Medulla oblongata (tissue), 1 donor: ENCODE results near the gene NIN.
A peak's percentile ranks its signal among the peaks of the same experiment; 100 is the strongest.
"Not testable (repeated sequence)": the region's sequence is repeated elsewhere in the genome, so short reads cannot be mapped to it uniquely, and the experiment has no call there.

Experiments
- DNase-seq: peaks from one replicate; pipeline ENCODE4 v3.0.0-alpha.2; 2015; ENCODE audit errors: extremely low spot score

The NIN gene

GRCh38 chr14:50820786-50821509 lies 10.0 kb downstream of the NIN start:
- no peak for DNase-seq

DNA sequence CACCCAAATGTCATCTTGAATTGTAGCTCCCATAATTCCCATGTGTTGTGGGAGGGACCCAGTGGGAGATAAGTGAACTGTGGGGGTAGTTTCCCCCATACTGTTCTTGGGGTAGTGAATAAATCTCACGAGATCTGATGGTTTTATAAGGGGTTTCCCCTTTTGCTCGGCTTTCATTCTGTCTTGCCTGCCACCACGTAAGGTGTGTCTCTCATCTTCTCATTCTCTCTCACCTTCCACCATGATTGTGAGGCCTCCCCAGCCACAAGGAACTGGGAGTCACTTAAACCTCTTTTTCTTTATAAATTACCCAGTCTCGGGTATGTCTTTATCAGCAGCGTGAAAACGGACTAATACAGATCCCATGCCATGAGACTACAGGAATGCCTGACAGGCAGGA lies 11.7 kb downstream of the NIN start:
- DNase-seq: not testable (repeated sequence)

DNA sequence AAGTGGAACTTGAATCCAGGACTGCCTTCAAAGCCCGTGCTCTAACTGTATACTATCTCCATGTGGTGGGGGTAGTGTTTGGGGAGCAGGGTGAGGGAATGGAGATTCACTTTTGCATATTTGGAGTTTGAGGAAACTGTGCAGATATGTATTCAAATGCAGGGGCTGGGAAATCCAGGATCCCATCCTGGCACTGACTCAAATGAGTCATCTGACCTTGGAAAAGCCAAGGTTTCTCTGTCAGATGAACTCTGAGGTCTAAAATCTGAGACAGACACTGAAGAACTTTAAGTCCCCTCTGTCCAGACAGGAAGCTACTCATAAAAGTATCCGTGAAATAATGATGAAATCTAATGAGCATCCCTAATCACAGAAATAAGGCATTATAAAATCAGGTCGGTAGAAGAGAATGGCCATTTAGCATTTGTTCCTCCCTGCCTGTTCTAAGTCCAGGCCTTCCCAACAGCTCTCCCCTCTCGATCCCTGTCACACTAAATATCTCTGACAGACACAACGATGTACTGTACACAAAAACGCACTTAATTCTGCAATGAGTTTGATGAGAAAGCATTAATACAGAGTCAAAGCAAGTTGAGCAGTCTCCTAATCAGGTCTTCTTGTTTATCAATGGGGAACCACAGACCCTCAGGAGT lies 14.4 kb downstream of the NIN start:
- DNase-seq: no peak

DNA sequence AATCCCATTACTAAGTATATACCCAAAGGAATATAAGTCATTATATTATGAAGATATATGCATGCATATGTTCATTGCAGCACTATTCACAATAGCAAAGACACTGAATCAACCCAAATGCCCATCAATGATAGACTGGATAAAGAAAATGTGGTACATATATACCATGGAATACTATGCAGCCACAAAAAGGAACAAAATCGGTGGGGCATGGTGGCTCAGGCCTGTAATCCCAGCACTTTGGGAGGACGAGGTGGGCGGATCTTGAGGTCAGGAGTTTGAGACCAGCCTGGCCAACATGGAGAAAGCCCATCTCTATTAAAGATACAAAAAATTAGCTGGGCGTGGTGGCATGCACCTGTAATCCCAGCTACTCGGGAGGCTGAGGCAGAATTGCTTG lies 15.4 kb downstream of the NIN start:
- DNase-seq: not testable (repeated sequence)

DNA sequence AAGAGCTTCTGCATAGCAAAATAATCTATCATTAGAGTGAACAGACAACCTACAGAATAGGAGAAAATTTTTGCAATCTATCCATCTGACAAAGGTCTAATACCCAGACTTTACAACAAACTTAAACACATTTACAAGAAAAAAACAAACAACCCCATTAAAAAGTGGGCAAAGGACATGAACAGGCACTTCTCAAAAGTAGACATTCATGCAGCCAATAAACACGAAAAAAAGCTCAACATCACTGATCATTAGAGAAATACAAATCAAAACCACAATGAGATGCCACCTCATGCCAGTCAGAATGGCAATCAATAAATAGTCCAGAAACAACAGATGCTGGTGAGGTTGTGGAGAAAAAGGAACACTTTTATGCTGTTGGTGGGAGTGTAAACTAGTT lies 15.9 kb downstream of the NIN start:
- DNase-seq: not testable (repeated sequence)

DNA sequence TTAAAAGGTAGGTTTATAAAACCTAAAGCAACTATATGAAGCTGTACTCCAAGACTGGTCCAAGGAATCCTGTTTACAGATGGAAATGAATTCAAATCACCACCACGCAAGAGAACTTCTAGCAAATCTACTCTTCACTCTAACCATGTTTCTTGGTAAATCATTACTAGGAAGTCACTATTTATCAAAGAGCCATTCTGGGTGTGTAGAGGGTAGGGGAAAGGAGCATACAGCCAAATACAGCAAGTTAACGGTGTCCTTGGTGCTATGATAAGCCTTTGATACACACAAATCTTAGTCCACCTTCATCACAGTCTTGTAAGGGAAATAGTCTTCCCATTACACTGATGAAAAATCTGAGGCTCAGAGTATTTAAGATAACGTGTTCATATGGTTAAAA lies 16.8 kb downstream of the NIN start:
- DNase-seq: no peak

DNA sequence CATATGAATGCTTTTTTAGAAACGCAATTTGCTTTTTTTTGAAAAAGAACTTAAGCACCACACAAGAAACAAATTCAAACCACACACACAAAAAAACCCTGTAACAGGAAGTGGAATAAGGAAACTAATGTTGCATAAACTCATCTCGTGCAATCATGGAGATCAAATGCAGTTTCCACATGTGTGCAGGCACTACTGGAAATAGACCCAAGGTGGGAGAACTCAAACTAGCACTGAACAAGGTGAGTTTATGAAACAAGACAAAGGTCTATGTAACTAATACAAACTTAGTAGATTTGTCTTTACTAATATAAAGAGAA lies 17.5 kb downstream of the NIN start:
- DNase-seq: peak; percentile 46

GRCh38 chr14:50812856-50813543 lies 18.0 kb downstream of the NIN start:
- no peak for DNase-seq

DNA sequence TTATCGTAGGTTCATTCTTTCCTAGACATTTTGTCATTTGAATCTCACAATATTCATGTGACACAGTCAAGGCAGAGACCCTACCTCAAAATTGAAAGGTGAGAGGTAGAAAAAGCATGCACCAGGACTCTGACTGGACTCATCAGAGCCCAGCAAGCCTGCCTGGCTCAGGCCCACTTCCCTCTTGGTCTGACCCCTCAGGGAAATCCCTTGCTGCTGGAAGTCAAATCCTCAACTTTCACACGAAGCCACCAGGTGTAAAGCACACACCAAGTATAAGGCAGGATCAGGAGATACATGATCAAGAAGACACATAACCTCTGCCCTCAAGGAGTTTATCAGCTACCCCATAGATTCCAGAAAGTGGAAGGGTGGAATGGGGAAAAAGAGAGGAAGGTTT lies 18.8 kb downstream of the NIN start:
- no peak for DNase-seq

- DNase-seq: no peak
These were observed 22.9 kb downstream of the NIN start for GRCh38 chr14:50808053-50808452.

DNA sequence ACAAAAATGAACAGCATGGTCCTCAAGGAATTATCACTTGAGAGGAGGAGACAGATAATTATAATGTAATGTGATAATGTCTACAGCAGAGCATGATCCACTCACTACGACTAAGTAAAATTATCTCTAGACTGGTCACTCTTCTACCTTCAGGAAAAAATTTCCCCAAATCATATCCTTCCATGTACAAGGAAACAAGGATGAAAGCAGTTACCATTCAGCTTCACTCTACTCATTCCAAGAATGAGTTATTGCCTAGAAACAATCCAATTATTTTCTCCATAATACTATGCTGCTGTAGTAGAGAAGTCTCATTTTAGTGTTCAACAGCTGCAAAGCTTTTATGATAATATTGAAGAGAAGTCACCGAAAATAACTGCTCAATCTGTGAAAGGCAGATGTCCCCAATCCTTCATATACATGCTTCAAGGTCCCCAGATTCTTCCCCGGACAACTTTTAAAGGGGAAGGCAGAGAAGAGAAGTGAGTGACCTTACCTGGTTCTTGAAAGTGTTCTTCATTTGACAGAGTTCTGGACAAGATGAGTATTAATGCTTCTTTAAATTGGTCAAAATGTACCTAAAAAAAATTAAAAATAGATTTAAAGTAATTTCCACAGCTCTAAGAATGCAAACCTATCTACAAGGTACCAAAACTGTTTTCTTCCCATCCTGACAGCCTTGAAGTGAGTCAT lies 24.6 kb downstream of the NIN start:
- no peak for DNase-seq

DNA sequence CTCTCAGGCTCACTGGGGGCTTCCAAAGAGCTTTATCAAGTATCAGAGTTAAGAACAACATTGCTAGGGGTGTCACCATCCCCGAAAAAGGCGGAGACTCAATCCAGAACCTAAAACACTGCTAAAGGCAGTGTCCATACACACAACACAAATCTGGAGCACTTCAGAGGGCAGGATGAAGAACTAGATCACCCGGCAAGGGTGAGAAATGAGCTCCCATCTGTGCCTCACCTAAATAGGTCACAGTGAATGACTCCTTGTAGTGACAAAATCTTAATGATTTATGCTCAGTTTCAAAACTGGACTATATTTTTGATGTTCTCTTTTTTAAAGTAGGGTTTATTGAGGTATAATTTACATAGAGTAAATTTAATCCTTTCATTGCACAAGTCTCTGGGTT lies 25.6 kb downstream of the NIN start:
- DNase-seq: no peak

DNA sequence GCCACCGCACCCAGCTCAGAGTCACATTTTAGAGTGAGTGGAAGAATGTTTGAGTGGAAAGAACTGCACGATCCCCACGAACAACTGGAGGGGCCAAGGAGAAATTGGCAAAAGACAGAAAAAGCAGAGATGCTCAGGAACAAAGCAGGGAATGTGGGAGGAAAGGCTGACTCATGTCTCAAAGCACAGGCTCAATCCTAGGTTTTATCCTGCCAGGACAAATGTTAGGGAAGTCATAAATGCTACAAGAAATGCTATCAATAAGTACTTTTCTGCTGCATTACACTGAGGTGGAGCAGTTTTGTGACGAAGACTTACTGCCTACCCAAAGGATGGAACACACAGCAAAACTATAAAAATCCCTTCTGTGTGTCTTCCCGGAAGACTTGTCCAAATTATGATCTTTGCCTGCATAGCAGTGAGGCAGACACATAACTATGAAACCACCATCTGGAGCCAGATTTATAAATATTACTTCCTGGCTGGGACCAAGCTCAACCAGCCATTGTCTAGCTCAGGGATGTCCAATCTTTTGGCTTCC lies 26.7 kb downstream of the NIN start:
- no peak for DNase-seq

DNA sequence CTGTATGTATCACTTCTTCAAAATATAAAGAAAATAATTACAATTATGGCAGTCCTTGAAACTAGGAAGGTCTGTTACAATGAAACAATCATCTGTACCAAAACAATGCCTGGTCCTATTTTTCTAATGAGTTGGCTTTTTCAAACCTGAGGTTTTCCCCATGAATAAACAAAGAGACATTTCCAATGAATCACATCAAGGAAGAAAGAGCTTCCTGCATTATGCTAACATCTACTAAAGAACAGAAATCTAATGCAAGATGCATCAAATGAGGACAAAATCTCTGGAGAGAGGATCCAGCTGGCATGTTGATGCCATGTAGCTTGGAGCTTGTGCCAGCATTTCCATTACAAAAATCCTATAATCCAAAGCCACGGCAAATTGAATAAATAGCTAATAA lies 29.3 kb downstream of the NIN start:
- DNase-seq: no peak

- DNase-seq: no peak
These were observed 30.9 kb downstream of the NIN start for GRCh38 chr14:50800032-50800431.

GRCh38 chr14:50798048-50798421 lies 32.9 kb downstream of the NIN start:
- DNase-seq: no peak

- DNase-seq: no peak
These were observed 33.5 kb downstream of the NIN start for GRCh38 chr14:50797250-50798047.

DNA sequence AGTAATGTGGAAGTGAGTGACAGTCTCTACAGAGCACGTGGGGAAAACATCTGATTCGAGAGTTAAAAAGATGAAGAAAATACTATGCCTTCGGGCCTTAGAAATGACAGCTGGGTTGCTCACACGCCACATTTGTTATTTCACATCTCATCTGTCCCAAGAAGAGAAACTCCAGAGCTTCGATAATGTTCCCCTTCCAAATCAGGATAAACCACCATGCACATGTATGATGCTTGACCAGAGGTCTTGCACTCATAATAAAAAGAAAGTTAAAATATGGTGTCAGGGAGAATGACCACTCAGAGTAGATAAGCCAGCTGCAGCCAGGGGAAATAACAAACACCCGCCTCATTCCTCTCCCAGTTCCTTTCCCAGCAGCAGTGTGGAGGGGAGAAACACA lies 34.6 kb downstream of the NIN start:
- no peak for DNase-seq

DNA sequence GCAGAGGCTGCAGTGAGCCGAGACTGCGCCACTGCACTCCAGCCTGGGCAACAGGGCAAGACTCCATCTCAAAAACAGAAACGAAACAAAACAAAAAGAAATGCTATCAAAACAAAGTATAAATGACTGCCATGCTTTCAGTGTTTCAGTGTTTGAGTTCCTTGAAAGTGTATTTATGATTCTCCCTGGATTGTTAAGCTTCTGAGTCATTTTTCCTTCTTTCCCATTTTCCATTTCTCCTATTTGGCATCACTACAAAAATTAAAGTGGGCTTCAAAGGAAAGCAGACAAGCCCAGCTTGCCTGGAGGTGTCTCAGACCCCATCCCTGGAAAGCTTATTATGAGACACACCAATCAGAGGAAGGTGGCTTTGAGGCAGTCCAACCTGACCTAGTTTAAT lies 35.1 kb downstream of the NIN start:
- DNase-seq: no peak

- DNase-seq: no peak
These were observed 35.8 kb downstream of the NIN start for GRCh38 chr14:50795142-50795541.

DNA sequence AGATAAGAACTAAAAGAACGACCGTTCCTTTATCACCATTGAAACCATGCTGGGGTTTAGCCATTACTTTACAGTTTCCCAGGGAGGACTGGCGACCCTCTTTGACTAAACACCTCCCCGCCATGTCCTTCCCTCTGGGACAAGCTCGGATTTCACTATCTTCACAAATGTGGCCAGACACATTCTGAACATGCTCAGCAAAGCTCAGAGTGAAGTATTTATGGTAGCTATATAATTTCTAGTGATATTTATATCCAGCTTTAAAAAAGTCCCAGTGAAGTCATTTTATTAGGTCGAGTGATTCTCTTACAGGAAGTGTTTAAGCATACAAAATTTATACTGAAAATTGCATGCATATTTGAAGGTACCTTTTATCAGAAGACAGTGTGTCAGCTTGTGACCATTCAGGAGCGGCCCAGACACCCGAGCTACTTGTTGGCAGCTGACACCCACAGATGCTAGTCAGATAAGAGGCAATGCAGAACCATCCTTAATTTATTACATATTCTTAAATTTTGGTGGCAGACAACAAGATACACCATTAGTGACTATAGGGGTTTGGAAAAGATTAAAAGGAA lies 36.8 kb downstream of the NIN start:
- DNase-seq: no peak
